ENCODE results near the gene EXT2.

The EXT2 gene

DNA sequence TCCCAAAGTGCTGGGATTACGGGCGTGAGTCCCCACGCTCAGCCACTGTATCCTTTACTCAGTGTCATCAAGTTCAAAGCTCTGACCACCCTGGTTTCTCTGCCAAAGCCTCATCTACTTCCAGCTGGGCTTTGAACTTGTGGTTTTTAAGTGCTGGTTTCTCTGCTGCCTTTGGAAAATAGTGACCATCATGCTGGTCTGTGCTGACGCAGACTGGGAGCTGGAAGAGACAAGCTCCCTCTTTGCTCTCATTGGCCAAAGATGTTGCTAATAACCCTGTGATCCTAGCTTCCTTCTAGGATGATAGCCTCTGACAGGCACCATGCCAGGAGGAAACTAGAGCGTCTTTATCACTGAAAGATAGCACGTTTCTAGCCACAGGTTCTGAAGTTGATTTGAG is 152.0 kb downstream of the EXT2 start:
- no peak for DNase-seq

DNA sequence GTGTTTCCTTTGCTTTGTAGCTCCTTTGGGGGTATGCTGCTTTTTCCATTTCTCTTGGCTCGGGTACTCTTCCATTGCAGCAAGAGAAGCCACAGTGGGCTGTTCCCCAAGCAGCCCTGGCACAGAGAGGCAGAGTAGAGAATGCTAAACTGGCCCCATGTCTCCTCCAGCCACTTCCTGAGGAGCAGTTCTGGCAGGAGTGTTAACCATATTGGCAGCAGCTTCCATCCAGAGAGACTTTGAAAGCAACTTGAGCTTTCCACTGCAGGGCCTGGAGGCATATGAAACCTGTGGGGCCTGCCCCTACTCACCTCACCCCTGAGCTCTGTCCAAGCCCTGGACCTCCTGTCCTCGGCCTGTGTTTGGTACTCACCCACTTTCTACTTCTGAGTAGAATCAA is 152.6 kb downstream of the EXT2 start:
- DNase-seq, result no peak

GRCh38 chr11:44250421-44250820 is 154.9 kb downstream of the EXT2 start:
- no peak for DNase-seq

GRCh38 chr11:44252999-44253602 is 157.6 kb downstream of the EXT2 start:
- DNase-seq, result no peak

DNA sequence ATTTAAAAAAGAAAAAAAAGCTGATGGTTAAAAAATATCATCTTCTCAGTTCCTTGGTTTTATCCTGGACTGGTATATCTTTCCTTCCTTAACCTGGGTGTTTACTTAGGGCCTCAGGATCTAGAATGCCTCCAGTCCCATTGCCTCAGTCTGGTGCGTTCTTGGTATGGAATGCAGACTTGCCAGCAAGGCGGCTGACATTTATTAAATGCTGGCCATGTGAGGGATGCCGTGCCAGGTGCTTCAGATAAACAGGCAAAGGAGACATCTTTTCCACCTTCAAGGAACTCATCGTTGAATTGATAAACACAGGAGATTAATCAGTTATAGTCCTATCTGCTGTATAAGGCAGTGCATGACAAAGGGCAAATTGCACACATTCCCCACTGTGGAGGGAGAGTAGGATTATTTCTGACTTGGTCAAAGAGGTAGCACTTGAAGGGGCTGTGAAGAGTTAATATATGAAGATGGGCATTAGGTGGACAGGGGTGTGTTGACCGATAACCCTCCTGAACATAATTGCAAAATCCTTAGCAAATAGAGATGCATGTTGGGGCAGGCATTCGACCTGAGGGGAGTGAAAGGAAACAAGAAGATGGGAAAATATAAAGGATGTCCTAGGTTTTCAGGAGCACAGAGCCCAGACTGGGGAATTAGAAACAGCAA is 160.1 kb downstream of the EXT2 start:
- DNase-seq, result no peak

- DNase-seq, result no peak
Measured at GRCh38 chr11:44256673-44257291, 161.3 kb downstream of the EXT2 start.

- no peak for DNase-seq
Measured at GRCh38 chr11:44257338-44258189, 162.1 kb downstream of the EXT2 start.

GRCh38 chr11:44258190-44258489 is 162.7 kb downstream of the EXT2 start:
- no peak for DNase-seq

DNA sequence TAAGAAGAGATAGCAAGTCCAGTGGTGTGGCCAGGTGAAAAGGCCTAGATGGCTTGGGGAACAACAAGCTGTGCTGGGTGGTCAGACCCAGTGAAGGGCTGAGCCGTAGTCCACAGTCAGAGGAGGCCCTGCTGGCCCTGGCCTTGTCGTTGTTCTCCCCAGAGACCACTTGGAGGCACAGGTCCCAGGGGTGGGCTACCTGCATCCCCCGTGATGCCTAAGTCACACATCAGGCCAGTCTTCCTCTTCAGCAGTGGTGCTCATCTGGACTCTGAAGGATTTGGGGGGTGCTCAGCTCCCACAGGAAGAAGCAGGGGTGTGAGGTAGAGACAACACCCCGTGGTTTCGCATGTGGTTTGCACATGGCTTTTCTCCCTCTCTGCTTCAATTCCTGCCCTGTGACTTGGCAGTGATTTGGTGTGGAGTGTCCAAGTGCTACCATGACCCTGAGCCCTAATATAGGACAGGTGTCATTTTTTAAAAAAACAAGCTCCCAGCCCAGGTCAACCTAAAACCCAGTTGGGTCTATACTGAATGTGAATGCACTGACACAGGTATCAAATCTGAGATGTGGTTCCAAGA is 163.5 kb downstream of the EXT2 start:
- no peak for DNase-seq

DNA sequence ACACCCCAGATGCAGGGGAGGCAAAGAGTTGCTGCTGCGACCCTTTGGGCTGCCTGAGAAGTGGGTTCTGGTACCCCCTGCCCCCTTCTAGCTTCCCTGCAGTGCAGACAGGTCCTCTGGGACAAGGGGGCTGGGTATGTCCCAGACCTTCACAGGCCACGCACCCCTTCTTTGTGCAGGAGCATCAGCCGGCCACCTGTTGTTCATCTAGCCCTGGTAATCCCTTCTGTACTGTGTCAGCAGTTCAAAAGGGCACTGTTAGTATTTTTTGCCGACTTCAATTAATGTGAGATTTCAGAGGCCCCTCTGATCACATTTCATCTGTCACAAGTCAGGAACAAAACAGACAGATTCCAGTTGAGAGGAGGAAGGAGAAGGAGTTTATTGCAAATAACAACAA is 164.6 kb downstream of the EXT2 start:
- no peak for DNase-seq

GRCh38 chr11:44261800-44262591 is 166.5 kb downstream of the EXT2 start:
- no peak for DNase-seq

DNA sequence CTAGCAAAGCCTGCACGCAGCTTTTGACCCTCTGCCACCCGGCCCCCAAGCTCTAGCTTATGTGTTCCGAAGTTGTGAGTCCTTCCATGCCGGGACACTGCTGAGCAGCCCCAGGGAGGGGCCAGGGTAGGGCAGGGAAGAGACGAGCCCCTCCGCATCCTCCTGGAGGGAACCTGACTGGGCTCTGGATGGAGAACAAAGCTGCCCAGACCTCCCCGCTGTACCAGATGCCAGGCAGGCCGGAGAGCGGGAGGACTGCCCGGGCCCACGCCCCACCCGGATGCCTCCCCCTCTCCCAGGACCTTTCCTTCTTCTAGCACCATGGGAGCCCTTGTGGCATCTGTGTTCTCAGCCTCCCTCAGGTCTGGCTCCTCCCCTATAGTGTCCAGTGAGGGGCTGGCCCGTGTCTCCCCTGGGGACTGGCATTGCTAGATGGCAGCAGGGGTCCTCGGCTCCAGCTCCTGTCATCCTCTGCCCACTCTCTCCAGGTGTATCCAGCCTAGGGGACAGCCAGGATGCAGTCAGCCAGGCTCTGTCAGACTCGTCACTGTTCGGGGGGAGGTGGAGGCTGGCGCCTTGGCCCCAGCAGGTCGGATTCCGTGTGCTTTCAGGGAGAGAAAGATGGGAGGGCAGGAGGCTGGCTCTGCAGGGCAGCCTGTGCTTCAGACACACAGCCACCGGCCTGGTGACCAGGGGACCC is 168.4 kb downstream of the EXT2 start:
- DNase-seq, result no peak

GRCh38 chr11:44264438-44264749 is 168.9 kb downstream of the EXT2 start:
- no peak for DNase-seq

DNA sequence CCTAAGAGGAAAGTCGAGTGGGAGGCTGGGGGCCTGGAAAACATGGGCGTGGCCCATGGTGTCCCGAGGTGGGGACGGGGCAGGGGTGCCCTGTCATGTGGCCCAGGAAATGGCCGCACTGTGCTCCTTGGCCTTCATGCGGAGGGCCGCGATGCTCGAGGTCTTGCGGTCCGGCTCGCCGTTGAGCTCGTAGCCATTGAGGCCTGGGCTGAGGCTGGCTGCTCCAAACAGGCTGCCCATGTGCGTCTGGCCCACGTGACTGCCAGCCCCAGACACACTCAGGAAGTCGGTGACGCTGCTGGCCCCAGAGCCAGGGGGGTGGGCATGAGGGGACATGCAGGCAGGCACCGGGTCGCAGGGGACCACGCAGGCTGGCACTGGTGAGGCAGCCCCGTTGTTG is 169.3 kb downstream of the EXT2 start:
- DNase-seq, result no peak

GRCh38 chr11:44266056-44266780 is 170.7 kb downstream of the EXT2 start:
- DNase-seq, result no peak

- DNase-seq, result no peak
Measured at GRCh38 chr11:44267006-44267749, 171.7 kb downstream of the EXT2 start.

DNA sequence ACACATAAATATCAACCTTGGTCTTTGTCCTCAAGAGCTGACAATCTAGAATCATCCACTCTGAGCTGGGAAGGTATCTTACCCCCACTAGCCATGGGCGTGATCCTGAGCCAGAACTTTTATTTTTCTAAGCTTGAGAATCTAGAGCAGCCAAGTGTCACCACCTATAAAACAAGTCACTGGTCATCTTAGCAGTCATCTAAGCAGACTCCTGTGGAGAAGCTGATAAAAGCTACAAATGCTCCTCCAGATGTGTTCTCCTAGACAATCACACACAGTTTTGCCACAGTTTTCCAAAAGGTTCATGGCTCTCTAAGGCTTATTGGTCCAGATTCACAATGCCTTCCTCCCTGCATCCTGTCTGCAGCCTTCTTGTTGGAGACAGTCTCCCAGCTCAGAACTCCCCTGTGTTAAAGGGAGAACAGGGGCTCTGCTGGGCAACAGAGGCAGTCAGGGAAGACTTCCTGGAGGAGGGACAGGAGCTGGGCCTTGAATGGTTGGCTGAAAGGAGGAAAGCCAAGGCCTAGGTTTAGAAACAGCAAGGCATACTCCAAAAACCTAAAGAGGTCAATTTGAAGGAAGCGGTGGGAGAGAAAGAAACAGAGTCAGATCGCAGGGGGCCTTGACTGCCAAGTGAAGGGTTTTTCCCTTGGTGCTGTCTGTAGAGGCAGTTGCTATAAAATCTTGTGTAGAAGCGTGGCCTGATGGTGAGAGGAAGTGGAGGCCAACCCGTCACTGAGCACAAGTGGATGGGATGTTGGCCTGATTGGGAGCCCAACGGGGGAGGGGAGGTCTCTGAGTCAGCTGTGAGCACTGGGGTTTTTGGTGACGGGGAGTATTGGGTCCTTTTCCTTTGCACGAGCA is 172.5 kb downstream of the EXT2 start:
- DNase-seq, result no peak

DNA sequence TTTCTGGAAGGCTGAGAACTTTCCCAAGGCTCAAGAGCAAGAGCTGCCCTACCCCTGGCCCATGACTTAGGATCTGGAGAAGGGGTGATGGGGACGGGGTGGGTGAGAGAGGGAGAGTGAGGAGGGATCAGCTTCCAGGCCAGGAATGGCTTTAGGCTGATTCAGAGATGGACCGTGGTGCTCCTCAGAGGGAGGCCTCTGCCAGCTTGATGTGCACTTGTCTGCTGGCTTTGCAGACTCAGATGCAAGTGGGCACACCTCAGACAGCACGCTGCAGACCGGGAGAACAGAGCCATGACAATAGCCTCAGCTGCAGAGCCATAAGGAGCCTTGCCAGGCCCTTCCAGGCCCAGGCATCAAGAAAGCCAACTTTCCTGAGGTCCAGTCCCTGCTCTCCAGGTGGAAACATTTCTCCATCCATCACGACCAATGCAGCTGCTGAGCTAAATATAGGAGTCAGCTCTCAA is 173.2 kb downstream of the EXT2 start:
- no peak for DNase-seq
